GM18951 (cell line): Measurements from ENCODE around the gene CYB5R3.

Experiments
- POLR2A ChIP-seq: IDR thresholded peaks from 4 replicates; pipeline ENCODE4 v1.6.1; 2011; ENCODE audit warnings: mild to moderate bottlenecking; ENCODE audit not compliant: insufficient read length, insufficient read depth; ENCODE audit errors: extremely low read depth
- in situ Hi-C: fragments of 300-500 bp; cut with MboI; formaldehyde crosslinking; loops from one replicate; pipeline ENCODE4 v1.12.0; 2022; ENCODE audit warnings: low sequenced_read_pairs, mixed read lengths, inconsistent platforms; ENCODE audit not compliant: unreplicated experiment

Gene CYB5R3

GRCh38 chr22:42633013-42633412 is 16.2 kb downstream of the CYB5R3 start:
- TF ChIP-seq POLR2A, result no peak
- in situ Hi-C loops, result loop anchor here (25.0 kb wide), 1 partner anchor 404 kb away; no protein-coding TSS in a partner anchor

DNA sequence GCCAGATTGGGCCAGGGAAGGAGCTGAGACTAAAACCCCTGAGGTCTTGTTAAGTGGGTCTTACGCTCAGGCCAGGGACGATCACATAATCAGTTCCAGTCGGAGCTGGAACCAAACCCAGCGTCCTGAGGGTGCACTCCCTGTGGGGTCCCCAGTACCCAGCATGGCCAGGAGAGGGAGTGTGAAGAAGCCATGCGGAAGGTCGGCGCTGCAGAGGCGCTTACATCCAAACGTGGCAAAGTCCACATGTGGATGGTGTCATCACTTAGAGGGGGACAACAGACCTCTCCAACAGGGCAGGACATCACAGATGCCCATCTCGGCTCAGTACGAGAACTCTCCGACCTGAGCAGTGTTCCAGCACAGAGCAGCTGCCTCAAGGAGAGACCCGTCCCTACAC is 17.1 kb downstream of the CYB5R3 start:
- in situ Hi-C loops, result loop anchor here (25.0 kb wide), 1 partner anchor 405 kb away; no protein-coding TSS in a partner anchor
- TF ChIP-seq POLR2A, result no peak

DNA sequence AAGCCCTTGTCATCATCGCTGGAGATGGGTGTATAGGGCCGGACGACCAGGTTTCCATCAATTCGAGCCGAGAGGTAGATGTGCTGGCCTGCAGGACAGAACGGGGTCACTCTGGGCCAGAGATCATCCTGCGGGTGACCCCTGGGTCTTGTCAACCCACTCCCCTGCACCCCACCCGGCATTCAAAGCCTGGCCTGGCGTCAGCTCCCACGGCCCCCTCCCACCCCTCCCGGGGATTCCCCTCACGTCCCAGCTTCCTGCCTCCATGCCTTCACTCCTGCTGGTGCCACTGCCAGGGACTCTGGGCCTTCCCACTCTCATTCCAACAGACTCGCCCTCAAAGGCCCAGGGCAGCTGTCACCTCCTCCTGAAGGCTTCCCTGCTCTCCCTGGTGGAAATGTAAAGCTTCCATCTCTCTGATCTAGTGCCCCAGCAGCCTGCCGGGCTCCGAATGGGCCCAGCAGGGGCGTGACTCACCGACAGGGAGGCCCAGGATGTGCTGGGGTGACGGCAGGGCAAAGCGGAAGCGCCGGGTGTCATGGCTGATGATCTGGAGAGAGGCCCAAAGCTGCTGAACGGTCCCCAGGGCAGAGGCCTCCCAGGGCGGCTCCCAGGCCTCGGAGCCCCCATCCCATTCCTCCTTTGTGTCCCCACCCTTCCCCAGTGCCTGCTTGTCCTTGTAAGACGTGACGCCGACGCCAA is 18.1 kb downstream of the CYB5R3 start:
- in situ Hi-C loops, result loop anchor here (25.0 kb wide), 1 partner anchor 406 kb away; no protein-coding TSS in a partner anchor
- TF ChIP-seq POLR2A, result no peak

GRCh38 chr22:42630211-42630610 is 19.0 kb downstream of the CYB5R3 start:
- no peak for TF ChIP-seq POLR2A
- in situ Hi-C loops, result loop anchor here (25.0 kb wide), 1 partner anchor 407 kb away; no protein-coding TSS in a partner anchor

- in situ Hi-C loops, result loop anchor here (10.0 to 25.0 kb wide), 2 partner anchors 187 to 409 kb away; no protein-coding TSS in a partner anchor
Observed at GRCh38 chr22:42627981-42628380, 21.2 kb downstream of the CYB5R3 start.

DNA sequence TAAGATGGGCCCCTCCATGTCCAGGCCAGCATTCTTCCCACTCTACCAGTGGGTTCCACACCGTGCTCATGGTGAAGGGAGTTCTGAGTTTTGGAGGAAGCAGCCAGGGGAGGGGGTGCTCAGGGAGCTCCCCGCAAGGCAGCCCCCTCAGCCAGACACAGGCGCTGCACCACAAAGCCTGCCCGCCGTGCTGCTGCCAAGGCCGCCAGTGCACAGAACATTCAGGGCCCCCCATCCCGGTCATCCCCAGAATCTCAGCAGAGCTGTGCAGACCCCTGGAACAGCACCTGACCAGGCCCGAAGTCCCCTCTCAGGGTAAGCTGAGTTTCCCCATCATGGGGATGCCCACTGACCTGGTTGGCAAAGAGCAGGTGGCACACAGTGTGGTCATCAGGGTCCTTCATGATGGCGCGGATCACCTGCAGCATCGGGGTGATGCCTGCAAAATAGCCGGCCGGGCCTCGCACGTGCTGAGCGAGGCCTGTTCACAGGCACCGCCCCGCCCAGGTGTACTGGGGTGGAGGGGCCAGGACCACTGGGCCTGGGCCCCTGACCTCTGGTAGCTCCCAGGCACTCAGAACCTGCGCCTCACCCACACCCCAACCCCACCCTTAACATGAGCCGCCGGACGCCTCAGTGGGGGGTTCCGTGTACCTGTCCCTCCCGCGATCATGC is 22.1 kb downstream of the CYB5R3 start:
- TF ChIP-seq POLR2A, result no peak
- in situ Hi-C loops, result loop anchor here (10.0 to 25.0 kb wide), 2 partner anchors 188 to 410 kb away; no protein-coding TSS in a partner anchor

More at GRCh38 chr22:42627981-42628380, 21.2 kb downstream of the CYB5R3 start:
- TF ChIP-seq POLR2A, result no peak

GRCh38 chr22:42626431-42626830 is 22.8 kb downstream of the CYB5R3 start:
- in situ Hi-C loops, result loop anchor here (10.0 to 25.0 kb wide), 2 partner anchors 188 to 411 kb away; no protein-coding TSS in a partner anchor
- no peak for TF ChIP-seq POLR2A

- in situ Hi-C loops, result loop anchor here (10.0 to 25.0 kb wide), 2 partner anchors 189 to 412 kb away; no protein-coding TSS in a partner anchor
- TF ChIP-seq POLR2A, result no peak
Observed at GRCh38 chr22:42625416-42625815, 23.8 kb downstream of the CYB5R3 start.

GRCh38 chr22:42624551-42625106 is 24.6 kb downstream of the CYB5R3 start:
- TF ChIP-seq POLR2A, result no peak
- in situ Hi-C loops, result loop anchor here (10.0 to 25.0 kb wide), 2 partner anchors 190 to 413 kb away; no protein-coding TSS in a partner anchor

- no peak for TF ChIP-seq POLR2A
- in situ Hi-C loops, result loop anchor here (10.0 kb wide), 1 partner anchor 191 kb away; no protein-coding TSS in a partner anchor
Observed at GRCh38 chr22:42623756-42624441, 25.3 kb downstream of the CYB5R3 start.

- TF ChIP-seq POLR2A, result no peak
- in situ Hi-C loops, result loop anchor here (10.0 kb wide), 1 partner anchor 191 kb away; no protein-coding TSS in a partner anchor
Observed at GRCh38 chr22:42623301-42623751, 25.9 kb downstream of the CYB5R3 start.

DNA sequence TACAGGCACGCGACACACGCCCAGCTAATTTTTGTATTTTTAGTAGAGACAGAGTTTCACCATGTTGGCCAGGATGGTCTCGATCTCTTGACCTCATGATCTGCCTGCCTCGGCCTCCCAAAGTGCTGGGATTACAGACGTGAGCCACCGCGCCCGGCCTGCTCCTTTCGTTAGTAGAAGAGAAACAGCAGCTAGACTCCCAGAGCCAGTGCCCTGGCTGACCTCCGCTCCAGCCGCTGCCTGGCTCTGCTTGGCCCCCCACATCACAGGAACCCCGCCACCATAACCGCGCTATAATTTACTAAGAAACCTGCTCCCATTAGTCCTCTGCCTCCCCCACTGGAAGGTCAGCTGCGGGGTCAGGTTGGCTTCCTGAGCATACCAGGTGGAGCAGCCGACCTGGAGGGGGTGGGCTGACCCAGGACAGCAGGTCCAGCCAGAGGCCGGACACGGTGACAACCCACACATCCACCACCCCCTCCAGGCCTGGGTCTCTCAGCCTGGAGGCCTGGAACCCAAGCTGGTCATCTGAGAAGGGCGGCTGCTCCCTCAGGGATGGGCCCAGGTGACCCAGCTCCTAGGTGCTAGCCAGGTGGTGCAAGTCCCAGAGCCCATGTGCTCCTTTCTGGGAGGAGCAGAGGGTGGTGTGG is 27.0 kb downstream of the CYB5R3 start:
- no peak for TF ChIP-seq POLR2A
- in situ Hi-C loops, result loop anchor here (10.0 kb wide), 1 partner anchor 193 kb away; no protein-coding TSS in a partner anchor
